ENCODE data around the gene TSNAXIP1.

TSNAXIP1 gene

GRCh38 chr16:67846063-67846319 is 39.3 kb downstream of the TSNAXIP1 start:
- Mint-ChIP-seq H3K4me1 (peaks cover 51% of the 10 kb centered on the region), H3K36me3 (ENCODE audit: low read depth) (peaks cover 4% of the 10 kb centered on the region), H3K9me3 (no peaks in the 10 kb centered on the region), H3K27me3 (ENCODE audit: low read depth) (peaks cover 4% of the 10 kb centered on the region), H3K27ac (peak overlapping the region; percentile 96 to 98 (median 98)), H3K4me3 (peak overlapping the region; percentile 89 to 97 (median 90))
- TF ChIP-seq CTCF (IDR thresholded peaks at IDR 0.05; ENCODE audit: unreplicated experiment in 3 of 3) = no peak

DNA sequence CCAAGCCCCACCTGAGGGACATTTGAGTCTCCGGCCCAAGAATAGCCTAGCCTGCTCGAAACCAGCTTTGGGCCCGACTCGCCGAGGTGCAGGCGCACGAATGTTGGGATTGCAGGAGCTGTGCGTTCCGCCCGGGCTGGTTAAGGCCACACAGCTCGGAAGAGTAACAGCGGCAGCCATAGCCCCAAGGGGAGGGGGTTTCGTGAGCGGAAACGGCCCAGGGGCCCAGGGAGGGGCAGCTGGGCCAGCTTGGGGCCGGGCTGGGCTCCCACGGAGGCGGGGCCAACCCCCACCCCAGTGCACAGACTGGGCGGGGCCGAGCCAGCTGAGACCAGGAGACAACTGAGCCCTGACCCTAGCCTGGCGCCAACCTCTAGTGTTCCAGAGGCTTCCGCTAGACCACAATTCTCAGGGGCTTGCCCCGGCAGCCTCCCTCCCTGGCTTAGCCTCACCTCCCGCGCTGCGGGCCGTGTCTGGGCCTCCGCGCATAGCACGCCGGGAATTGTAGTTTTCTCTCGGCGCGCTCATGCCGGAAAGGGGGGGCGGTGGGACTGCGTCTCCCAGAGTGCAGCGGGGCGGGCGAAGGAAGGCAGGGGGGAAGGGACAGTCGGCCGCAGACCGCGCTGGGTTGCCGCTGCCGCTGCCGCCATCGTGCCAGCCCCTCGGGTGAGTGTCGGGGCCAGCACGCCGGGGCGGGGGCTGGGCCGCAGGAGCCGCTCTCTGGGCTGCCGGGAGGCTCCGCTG is 39.8 kb downstream of the TSNAXIP1 start, which contains the start of gene NUTF2:
TSS of gene NUTF2 (plus strand) at position 614 of the 744 bp plus-strand sequence. CDS start 18,198 bp downstream, outside the sequence.
- Mint-ChIP-seq H3K27ac (peak within 1 kb of the TSS; percentile 96 to 98 (median 98)), H3K9me3 (no peaks in the 10 kb centered on the region), H3K36me3 (ENCODE audit: low read depth) (peaks cover 4% of the 10 kb centered on the region), H3K27me3 (ENCODE audit: low read depth) (peaks cover 4% of the 10 kb centered on the region), H3K4me1 (peaks cover 50% of the 10 kb centered on the region), H3K4me3 (peak within 1 kb of the TSS; percentile 93 to 98 (median 95))
- no peak for TF ChIP-seq CTCF (IDR thresholded peaks at IDR 0.05; ENCODE audit: unreplicated experiment in 3 of 3)

DNA sequence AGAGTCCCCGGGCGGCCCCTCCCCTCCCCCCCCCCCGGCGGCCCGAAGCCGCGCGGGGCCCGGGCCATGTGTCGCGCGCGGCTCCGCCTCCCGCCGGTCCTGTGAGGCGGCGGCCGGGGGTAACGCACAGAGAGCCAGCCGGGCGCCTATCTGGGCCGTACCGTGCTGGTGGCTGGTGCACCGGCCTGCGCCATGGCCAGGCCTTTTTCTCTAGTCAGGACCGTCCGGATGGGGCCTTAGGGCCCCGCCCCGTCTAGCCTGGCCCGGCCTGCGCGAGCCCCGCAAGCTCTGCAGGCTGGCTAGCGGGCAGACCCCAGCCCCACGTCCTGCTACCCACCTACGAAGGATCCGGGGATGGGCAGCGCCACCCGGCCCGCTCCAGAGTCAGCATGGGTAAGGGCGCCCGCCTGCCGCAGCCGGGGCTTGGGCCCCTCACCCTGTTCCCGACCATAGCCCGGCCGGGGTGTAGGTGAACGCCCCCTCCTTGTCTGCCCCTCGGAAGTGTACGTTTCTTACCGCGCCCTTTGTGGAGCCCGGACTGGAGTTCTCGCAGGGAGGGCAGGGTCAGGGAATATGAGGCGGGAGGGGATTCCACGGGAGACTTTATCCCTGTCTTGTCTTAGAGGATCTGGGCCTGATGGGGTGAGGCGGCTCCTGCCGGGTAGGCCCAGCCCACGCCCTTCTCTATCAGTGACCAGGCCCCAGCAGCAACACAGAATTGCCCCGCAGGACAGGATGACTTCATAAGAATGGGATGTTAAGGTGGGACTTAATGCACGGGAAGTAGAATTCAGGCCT is 40.6 kb downstream of the TSNAXIP1 start, which contains the start of gene CENPT:
TSS of gene CENPT (minus strand) at position 630 of the 798 bp plus-strand sequence. CDS start 13,834 bp downstream, outside the sequence.
- Mint-ChIP-seq H3K36me3 (ENCODE audit: low read depth) (peaks cover 4% of the 10 kb centered on the region), H3K27me3 (ENCODE audit: low read depth) (peaks cover 4% of the 10 kb centered on the region), H3K4me1 (peaks cover 45% of the 10 kb centered on the region), H3K27ac (peak within 1 kb of the TSS; percentile 96 to 98 (median 98)), H3K4me3 (peak within 1 kb of the TSS; percentile 93 to 98 (median 95)), H3K9me3 (no peaks in the 10 kb centered on the region)
- no peak for TF ChIP-seq CTCF (IDR thresholded peaks at IDR 0.05; ENCODE audit: unreplicated experiment in 3 of 3)

GRCh38 chr16:67848118-67848517 is 41.4 kb downstream of the TSNAXIP1 start:
- peak overlapping the region; percentile 93 to 98 (median 95) for H3K4me3 Mint-ChIP-seq
- no peak for TF ChIP-seq CTCF (IDR thresholded peaks at IDR 0.05; ENCODE audit: unreplicated experiment in 3 of 3)
- H3K4me1 Mint-ChIP-seq = peaks cover 41% of the 10 kb centered on the region
- no peaks in the 10 kb centered on the region for H3K9me3 Mint-ChIP-seq
- peak overlapping the region; percentile 82 to 98 (median 91) for H3K27ac Mint-ChIP-seq
- H3K36me3 Mint-ChIP-seq (ENCODE audit: low read depth) = peaks cover 4% of the 10 kb centered on the region
- H3K27me3 Mint-ChIP-seq (ENCODE audit: low read depth) = peaks cover 4% of the 10 kb centered on the region

GRCh38 chr16:67853670-67854069 is 47.0 kb downstream of the TSNAXIP1 start:
- Mint-ChIP-seq H3K9me3 (no peaks in the 10 kb centered on the region), H3K4me1 (peaks cover 19% of the 10 kb centered on the region), H3K36me3 (ENCODE audit: low read depth) (peaks cover 25% of the 10 kb centered on the region), H3K27me3 (ENCODE audit: low read depth) (no peaks in the 10 kb centered on the region), H3K27ac (no peak overlapping the region), H3K4me3 (no peak overlapping the region)
- no peak for TF ChIP-seq CTCF (IDR thresholded peaks at IDR 0.05; ENCODE audit: unreplicated experiment in 3 of 3)

All from nephron (organoid).